ENCODE results near the gene GPC6. TPM values are rescaled to one million over a fixed set of nuclear protein-coding genes. Genes with fewer than 3 reads are reported as not detected.

The GPC6 gene
- total and polyA plus RNA-seq, 9 of the 15 experiments (the other 6 are each of a cell fraction or from before 2014, with no cell fraction given) = under 0.01 to 0.20 (median 0.01) TPM; not detected in 4

- H3K9me1 ChIP-seq (ENCODE audit: control insufficient read depth, insufficient read depth, low read length) = no peaks in the 10 kb centered on the region
- no peaks in the 10 kb centered on the region for H3K36me3 ChIP-seq (ENCODE audit: control insufficient read depth, insufficient read depth, low read length)
- no peaks in the 10 kb centered on the region for H3K4me1 ChIP-seq (replicated peaks in 1 of 2; ENCODE audit: control insufficient read depth in 2 of 2, insufficient read depth in 2 of 2, low read length in 2 of 2)
- no peaks in the 10 kb centered on the region for H3K9me3 ChIP-seq (replicated peaks; ENCODE audit: control insufficient read depth, insufficient read depth, low read depth, low read length)
- ATAC-seq = no peak
- DNase-seq (ENCODE audit: extremely low read depth in 1 of 4, low spot score in 3 of 4) = no peak
- no peaks in the 10 kb centered on the region for H3K79me2 ChIP-seq (ENCODE audit: control insufficient read depth, insufficient read depth, low read length)
- BruUV-seq (replicated peaks) = no TSS peak
- 0% methylated on average over 3 of the region's 3 CpGs for WGBS (ENCODE audit: insufficient coverage, low coverage, missing lambda C conversion rate)
- H3K9ac ChIP-seq (ENCODE audit: insufficient read depth in 1 of 2, low read depth in 2 of 2, low read length in 2 of 2) = no peak overlapping the region
- no peaks in the 10 kb centered on the region for H4K20me1 ChIP-seq (replicated peaks; ENCODE audit: control insufficient read depth, insufficient read depth, low read length)
- TF ChIP-seq, protein P1, sequence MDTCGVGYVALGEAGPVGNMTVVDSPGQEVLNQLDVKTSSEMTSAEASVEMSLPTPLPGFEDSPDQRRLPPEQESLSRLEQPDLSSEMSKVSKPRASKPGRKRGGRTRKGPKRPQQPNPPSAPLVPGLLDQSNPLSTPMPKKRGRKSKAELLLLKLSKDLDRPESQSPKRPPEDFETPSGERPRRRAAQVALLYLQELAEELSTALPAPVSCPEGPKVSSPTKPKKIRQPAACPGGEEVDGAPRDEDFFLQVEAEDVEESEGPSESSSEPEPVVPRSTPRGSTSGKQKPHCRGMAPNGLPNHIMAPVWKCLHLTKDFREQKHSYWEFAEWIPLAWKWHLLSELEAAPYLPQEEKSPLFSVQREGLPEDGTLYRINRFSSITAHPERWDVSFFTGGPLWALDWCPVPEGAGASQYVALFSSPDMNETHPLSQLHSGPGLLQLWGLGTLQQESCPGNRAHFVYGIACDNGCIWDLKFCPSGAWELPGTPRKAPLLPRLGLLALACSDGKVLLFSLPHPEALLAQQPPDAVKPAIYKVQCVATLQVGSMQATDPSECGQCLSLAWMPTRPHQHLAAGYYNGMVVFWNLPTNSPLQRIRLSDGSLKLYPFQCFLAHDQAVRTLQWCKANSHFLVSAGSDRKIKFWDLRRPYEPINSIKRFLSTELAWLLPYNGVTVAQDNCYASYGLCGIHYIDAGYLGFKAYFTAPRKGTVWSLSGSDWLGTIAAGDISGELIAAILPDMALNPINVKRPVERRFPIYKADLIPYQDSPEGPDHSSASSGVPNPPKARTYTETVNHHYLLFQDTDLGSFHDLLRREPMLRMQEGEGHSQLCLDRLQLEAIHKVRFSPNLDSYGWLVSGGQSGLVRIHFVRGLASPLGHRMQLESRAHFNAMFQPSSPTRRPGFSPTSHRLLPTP (IDR thresholded peaks at IDR 0.05; ENCODE audit: borderline replicate concordance, extremely low read depth, insufficient read length) = no peak
- no peak for TF ChIP-seq NFXL1 (CRISPR knock-in tag; IDR thresholded peaks at IDR 0.05)
- no peak for TF ChIP-seq ZNF407 (IDR thresholded peaks at IDR 0.05; ENCODE audit: low read depth)
- TF ChIP-seq, protein P2, sequence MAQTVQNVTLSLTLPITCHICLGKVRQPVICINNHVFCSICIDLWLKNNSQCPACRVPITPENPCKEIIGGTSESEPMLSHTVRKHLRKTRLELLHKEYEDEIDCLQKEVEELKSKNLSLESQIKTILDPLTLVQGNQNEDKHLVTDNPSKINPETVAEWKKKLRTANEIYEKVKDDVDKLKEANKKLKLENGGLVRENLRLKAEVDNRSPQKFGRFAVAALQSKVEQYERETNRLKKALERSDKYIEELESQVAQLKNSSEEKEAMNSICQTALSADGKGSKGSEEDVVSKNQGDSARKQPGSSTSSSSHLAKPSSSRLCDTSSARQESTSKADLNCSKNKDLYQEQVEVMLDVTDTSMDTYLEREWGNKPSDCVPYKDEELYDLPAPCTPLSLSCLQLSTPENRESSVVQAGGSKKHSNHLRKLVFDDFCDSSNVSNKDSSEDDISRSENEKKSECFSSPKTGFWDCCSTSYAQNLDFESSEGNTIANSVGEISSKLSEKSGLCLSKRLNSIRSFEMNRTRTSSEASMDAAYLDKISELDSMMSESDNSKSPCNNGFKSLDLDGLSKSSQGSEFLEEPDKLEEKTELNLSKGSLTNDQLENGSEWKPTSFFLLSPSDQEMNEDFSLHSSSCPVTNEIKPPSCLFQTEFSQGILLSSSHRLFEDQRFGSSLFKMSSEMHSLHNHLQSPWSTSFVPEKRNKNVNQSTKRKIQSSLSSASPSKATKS (CRISPR knock-in tag; IDR thresholded peaks at IDR 0.05) = no peak
- no peak overlapping the region for H2AFZ ChIP-seq (ENCODE audit: low read depth, low read length)
- FAIRE-seq = no peak
- no peak overlapping the region for H3K4me2 ChIP-seq (ENCODE audit: insufficient read depth, low read length)
- no peak overlapping the region for H3K4me3 ChIP-seq
- in situ Hi-C loops (cut with MboI) = no loop called here
- intact Hi-C loops (cut with micrococcal nuclease) = no loop called here
- ChIA-PET POLR2A (no interaction called here), CTCF (ENCODE audit: low intra/inter-chr PET ratio) (no interaction called here)
- no peak overlapping the region for H3K27ac ChIP-seq (ENCODE audit: extremely low read depth, low read depth, low read length)
- H3K27me3 ChIP-seq (ENCODE audit: control insufficient read depth in 2 of 2, insufficient read depth in 2 of 2, low read length in 2 of 2) = no peaks in the 10 kb centered on the region
Measured at GRCh38 chr13:94087100-94087499, 860.5 kb downstream of the GPC6 start.
